Stimulated activated CD8-positive, alpha-beta memory T cell treated with anti-CD3 and anti-CD28 coated beads, Interleukin-15, amount 100 ng/mL, for 4 hours (primary cell): Measurements from ENCODE around the gene TMEM179.

Source experiments
- DNase-seq, 2 donors: peaks; one replicate each; pipeline ENCODE4 v3.0.0-alpha.2; 2020; ENCODE audit warnings: low read depth in 2 of 2

Gene TMEM179

GRCh38 chr14:104544362-104544961, 60.1 kb downstream of the TMEM179 start:
- no peak for DNase-seq

- no peak for DNase-seq
These were observed 61.4 kb downstream of the TMEM179 start for GRCh38 chr14:104542871-104543830.

GRCh38 chr14:104541905-104542465, 62.6 kb downstream of the TMEM179 start:
- no peak for DNase-seq
